ENCODE data around the gene ROR2.

The ROR2 gene

GRCh38 chr9:91712811-91713210 is 237.2 kb downstream of the ROR2 start:
- DNase-seq = no peak

- peak; percentile 67 to 78 for DNase-seq
These were observed 238.1 kb downstream of the ROR2 start for GRCh38 chr9:91711755-91712601.

GRCh38 chr9:91710158-91710557 is 239.9 kb downstream of the ROR2 start:
- DNase-seq = no peak

GRCh38 chr9:91705386-91705785 is 244.6 kb downstream of the ROR2 start:
- DNase-seq = no peak

GRCh38 chr9:91700475-91700874 is 249.6 kb downstream of the ROR2 start:
- no peak for DNase-seq

- no peak for DNase-seq
These were observed 251.8 kb downstream of the ROR2 start for GRCh38 chr9:91698266-91698665.

GRCh38 chr9:91697201-91697600 is 252.8 kb downstream of the ROR2 start:
- no peak for DNase-seq

- DNase-seq = no peak
These were observed 255.8 kb downstream of the ROR2 start for GRCh38 chr9:91694081-91694870.

- DNase-seq = no peak
These were observed 256.8 kb downstream of the ROR2 start for GRCh38 chr9:91693226-91693625.

GRCh38 chr9:91690540-91691249 is 259.3 kb downstream of the ROR2 start:
- no peak for DNase-seq

- DNase-seq = no peak
These were observed 261.0 kb downstream of the ROR2 start for GRCh38 chr9:91689006-91689405.

GRCh38 chr9:91683269-91683668 is 266.8 kb downstream of the ROR2 start:
- DNase-seq = no peak

GRCh38 chr9:91682806-91683205 is 267.2 kb downstream of the ROR2 start:
- no peak for DNase-seq

GRCh38 chr9:91681461-91682305 is 268.3 kb downstream of the ROR2 start:
- DNase-seq = peak; percentile 59 to 72

- DNase-seq = no peak
These were observed 269.0 kb downstream of the ROR2 start for GRCh38 chr9:91680998-91681397.

GRCh38 chr9:91680106-91680505 is 269.9 kb downstream of the ROR2 start:
- DNase-seq = no peak

- peak; percentile 15 to 48 for DNase-seq
These were observed 271.0 kb downstream of the ROR2 start for GRCh38 chr9:91678807-91679580.

- no peak for DNase-seq
These were observed 272.1 kb downstream of the ROR2 start for GRCh38 chr9:91677822-91678436.

- no peak for DNase-seq
These were observed 272.7 kb downstream of the ROR2 start for GRCh38 chr9:91677331-91677730.

GRCh38 chr9:91676046-91676445 is 274.0 kb downstream of the ROR2 start:
- DNase-seq = no peak

GRCh38 chr9:91664663-91665062 is 285.4 kb downstream of the ROR2 start:
- DNase-seq = no peak
